Measurements from ENCODE around the gene TAF11L10.

DNA sequence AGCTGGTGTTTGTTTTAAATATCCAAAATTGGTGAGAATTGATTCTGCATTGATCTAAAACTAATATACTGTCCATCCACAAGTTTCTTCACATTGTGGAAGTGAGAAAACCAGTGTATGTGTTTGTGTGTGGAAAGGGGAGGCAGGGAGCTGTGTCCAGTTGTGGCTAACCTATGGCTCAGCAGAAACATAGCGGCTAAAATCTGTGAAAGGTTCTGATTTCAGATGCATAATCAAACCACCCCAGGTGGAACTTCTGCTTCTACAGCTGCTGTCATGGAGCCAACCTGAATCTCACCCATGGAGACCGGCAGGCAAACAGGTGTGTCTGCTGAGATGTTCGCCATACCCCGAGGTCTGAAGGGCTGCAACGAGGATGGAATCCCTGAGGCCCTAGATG is 36.5 kb upstream of the TAF11L10 start, which contains the start of gene TAF11L14:
- TF ChIP-seq, protein P1, sequence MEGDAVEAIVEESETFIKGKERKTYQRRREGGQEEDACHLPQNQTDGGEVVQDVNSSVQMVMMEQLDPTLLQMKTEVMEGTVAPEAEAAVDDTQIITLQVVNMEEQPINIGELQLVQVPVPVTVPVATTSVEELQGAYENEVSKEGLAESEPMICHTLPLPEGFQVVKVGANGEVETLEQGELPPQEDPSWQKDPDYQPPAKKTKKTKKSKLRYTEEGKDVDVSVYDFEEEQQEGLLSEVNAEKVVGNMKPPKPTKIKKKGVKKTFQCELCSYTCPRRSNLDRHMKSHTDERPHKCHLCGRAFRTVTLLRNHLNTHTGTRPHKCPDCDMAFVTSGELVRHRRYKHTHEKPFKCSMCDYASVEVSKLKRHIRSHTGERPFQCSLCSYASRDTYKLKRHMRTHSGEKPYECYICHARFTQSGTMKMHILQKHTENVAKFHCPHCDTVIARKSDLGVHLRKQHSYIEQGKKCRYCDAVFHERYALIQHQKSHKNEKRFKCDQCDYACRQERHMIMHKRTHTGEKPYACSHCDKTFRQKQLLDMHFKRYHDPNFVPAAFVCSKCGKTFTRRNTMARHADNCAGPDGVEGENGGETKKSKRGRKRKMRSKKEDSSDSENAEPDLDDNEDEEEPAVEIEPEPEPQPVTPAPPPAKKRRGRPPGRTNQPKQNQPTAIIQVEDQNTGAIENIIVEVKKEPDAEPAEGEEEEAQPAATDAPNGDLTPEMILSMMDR (IDR thresholded peaks at IDR 0.05), result no peak
- TF ChIP-seq POLR2A (IDR thresholded peaks at IDR 0.05), result no peak

All from thyroid gland (tissue), 4 donors.